GM19468 (cell line): ENCODE results near the gene RPLP1.
"Not testable (repeated sequence)": the region's sequence is repeated elsewhere in the genome, so short reads cannot be mapped to it uniquely, and the experiment has no call there.

Experiments
- ATAC-seq: cut with Tn5 transposase; IDR thresholded peaks from one replicate; pipeline ENCODE4 v1.9.1; 2021; ENCODE audit warnings: mild to moderate bottlenecking, moderate library complexity, moderate number of reproducible peaks; ENCODE audit not compliant: unreplicated experiment; ENCODE audit errors: extremely low read depth

The RPLP1 gene

DNA sequence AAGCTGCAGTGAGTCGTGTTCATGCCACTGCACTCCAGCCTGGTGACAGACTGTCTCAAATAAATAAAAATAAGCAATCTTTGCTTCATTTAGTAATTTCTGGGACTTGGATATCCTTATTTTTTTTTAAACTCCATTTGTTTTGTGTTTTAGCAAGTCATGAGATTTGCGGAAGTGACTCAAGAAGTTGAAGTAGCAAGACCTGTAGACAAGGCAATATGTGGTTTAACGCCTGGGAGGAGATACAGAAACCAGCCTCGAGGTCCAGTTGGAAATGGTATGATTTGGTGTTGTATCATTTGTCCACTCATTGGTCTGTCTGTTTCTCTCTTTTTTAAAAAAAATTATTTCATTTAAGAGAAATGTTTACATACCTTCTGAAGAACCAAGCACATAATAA is 16.6 kb upstream of the RPLP1 start:
- ATAC-seq, result no peak

DNA sequence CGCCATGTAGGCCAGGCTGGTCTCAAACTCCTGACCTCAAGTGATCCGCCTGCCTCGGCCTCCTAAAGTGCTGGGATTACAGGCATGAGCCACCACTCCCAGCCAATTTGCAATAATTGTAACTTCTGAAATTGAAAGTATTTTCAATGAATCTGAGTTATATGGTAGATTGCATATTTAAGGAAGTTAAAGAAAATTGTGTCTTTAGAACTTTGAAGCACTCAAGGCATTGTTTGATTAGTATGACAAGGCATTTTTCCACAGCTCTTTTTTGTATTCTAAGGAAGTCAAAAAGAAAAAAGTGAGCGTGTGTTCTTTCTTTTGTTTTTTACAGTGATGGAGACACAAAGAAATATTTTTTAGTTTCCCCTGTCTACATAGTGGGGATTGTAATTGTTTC is 15.7 kb upstream of the RPLP1 start:
- ATAC-seq, result no peak

- ATAC-seq, result no peak
Observed at GRCh38 chr15:69439623-69440022, 13.0 kb upstream of the RPLP1 start.

DNA sequence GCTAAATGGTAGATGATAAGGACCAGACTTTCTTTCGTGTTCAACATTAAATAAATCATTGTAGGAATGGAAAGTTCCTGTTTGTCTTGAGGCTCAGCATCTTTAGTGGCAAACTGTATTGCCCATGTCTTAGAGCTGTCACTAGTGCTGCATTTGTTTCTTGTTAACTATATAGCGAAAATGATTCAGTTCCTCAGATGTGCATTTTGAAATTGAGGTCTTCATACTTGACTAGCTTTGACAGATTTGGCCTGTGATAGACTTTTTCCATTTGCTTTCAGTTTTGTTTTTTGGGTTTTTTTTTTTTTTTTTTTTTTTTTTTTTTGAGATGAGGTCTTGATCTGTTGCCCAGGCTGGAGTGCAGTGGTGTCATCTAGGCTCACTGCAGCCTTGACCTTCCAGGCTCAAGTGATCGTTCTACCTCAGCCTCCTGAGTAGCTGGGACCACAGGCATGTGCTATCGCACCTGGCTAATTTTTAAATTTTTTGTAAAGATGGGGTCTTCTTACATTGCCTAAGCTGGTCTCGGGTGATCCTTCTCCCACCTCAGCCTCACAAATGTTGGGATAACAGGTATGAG is 9.5 kb upstream of the RPLP1 start:
- ATAC-seq, result no peak

DNA sequence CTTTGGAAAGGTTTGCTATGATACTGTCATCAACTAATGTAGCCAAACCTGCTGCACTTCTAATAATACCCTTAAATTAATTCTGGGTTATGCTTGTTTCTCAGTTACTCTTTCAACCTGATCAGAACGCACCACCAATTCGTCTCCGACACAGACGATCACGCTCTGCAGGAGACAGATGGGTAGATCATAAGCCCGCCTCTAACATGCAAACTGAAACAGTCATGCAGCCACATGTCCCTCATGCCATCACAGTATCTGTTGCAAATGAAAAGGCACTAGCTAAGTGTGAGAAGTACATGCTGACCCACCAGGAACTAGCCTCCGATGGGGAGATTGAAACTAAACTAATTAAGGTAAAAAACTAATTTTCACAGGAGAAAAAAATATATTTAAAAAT is 7.9 kb upstream of the RPLP1 start:
- ATAC-seq, result no peak

- ATAC-seq, result no peak
Observed at GRCh38 chr15:69446953-69447352, 5.7 kb upstream of the RPLP1 start.

DNA sequence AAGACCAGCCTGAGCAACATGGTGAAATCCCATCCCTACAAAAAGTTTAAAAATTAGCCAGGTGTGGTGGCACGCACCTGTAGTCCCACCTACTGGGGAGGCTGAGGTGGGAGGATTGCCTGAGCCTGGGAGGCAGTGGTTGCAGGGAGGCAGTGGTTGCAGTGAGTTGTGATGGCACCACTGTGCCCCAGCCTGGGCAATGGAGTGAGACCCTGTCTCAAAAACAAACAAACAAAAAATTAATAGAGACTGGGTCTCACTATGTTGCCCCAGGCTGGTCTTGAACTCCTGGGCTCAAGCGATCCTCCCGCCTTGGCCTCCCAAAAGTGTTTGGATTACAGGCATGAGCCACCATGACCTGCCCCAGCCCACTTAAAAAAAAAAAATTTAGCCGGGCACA is 2.4 kb upstream of the RPLP1 start:
- ATAC-seq, result not testable (repeated sequence)

GRCh38 chr15:69450968-69451695 is 1.5 kb upstream of the RPLP1 start:
- ATAC-seq, result no peak

DNA sequence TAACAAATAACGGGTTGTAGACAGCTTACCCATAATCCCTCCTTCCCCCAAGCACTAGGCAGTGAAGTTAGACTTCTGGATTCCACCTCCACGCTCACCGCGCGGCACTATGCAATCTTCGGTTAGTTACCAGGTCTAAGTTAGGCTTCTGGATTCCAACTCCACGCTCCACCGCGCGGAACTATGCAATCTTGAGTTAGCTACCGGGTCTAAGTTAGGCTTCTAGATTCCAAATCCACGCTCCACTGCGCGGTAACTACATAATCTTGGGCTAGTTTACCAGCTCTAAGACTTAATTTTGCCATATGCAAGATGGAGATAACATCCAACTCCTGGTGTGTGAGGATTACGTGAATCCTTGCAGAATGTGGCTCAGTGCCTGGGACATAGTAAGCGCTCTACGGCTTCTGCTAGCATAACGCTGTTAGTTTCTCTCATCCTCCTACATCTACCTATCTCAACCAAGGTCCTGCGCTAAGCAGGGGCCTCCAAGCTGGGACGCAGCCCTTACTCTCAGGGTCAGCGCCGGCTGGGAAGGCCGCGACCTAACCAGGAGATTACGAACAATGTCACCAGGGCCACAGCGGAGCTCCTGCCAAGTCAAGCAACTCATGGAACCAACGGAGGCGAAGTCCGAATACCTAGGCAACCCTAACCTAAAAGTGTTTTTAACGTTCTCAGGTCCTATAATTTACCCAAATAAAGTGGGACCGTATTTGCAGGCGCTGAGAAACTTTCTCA is 497 bp upstream of the RPLP1 start:
- no peak for ATAC-seq

DNA sequence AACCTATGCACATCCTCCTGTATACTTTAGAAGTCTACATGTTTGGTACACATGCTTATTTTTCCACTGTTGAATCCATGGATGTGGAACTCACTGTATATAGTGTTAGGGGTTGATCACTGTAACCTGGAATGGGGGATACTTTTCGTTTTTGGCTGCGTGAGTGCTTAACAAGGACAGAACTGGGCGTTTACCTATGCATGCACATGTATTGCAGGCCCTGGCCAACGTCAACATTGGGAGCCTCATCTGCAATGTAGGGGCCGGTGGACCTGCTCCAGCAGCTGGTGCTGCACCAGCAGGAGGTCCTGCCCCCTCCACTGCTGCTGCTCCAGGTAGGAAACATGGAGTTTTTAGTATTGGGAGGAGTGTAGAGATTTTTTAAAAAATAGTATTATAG is 2.3 kb downstream of the RPLP1 start:
- no peak for ATAC-seq

DNA sequence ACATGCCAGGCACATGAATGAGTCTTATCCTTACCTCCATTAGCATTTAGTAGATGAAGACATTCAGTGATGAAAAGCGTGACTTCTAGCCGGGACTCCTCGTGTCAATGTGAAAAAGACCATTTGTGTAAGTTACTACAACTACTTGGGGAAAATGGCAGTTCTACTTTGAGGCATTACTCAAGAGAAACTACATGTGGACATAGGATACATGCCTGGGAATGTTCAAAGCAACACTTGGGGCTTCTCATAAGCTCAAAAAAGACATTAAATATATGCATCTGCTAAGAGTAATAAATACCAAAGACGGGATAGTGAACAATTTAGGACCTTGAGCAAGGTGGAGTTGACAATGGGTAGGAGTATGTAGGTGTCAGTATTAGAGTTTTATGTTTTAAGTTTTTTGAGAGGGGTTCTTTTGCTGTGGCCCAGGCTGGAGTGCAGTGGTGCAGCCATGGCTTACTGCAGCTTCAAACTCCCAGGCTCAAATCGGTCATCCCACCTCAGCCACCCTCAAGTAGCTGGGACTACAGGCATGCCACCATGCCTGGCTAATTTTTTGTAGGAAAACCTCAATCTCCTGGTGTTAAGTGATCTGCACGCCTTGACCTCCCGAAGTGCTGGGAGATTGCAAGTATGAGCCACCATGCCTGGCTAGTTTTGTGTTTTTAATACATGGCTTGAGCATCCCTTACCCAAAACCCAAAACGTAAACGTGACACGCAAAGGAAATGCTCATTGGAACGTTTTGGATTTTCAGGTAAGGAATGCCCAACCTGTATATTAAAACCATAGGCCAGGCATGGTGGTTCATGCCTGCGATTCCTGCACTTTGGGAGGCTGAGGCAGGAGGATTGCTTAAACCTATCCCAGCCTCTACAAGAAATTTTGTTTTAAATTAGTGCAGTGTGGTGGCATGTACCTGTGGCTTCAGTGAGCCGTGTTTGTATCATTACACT is 3.9 kb downstream of the RPLP1 start:
- no peak for ATAC-seq

- no peak for ATAC-seq
Observed at GRCh38 chr15:69457304-69458280, 5.0 kb downstream of the RPLP1 start.

GRCh38 chr15:69459066-69459465 is 6.4 kb downstream of the RPLP1 start:
- ATAC-seq, result no peak

GRCh38 chr15:69460481-69460880 is 7.9 kb downstream of the RPLP1 start:
- ATAC-seq, result no peak

- no peak for ATAC-seq
Observed at GRCh38 chr15:69462030-69462492, 9.4 kb downstream of the RPLP1 start.

GRCh38 chr15:69462493-69463181 is 10.0 kb downstream of the RPLP1 start:
- peak; percentile 88 for ATAC-seq

DNA sequence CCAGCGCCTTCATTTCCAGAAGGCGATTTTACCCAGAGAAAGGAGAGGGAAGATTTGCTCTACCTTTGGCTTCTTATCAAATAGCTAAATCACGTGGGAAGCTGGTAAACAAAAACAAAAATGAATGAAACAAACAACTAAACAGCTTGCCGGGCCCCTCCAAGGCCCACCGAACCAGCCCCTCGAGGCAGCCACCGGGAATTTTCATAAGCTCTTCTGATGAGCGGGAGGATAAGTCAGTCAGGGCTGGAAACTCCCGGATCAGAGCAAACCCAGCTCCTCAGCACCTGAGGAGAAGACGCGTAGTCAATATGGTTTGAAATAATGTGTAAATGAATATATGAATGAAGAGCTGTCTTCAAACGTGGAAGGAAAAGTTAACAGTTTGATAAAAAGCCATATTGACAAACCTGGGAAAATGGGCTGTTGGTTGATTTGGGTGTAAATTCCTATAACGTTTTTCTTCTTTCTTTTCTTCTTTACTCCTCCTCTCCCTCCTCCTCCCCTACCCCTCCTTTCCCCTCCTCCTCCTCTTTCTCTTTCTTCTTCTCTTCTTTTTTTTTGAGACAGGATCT is 10.7 kb downstream of the RPLP1 start:
- no peak for ATAC-seq

DNA sequence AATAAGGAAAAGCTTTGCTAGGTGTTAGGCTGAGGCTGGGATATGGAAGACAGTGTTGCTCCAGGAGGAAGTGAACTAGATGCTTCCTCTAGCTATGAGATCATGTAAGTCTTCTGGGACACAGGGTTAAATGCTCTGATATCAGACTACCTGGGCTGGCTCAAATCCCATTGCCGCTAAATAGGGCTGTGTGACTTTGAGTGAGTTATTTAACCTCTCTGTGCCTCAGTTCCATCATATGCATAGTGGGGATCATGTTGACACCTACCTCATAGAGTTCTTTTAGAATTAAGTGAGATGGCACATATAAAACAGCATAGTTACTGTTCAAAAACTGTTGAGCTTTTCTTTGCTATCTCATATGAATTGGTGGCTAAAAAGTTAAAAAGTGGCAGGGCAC is 12.6 kb downstream of the RPLP1 start:
- ATAC-seq, result no peak
